DOHH2 (cell line): ENCODE data around the gene OCLN.

Source experiments
- H3F3A ChIP-seq: fragments of 200-600 bp; sonication (generic), shearing (Covaris generic); 2 replicates; pipeline ENCODE4 v1.6.0; 2016; ENCODE audit warnings: antibody characterized with exemption, mild to moderate bottlenecking; ENCODE audit not compliant: control insufficient read depth, insufficient read depth
- H3K27ac ChIP-seq: fragments of 200-600 bp; sonication (generic); 2 replicates; pipeline ENCODE4 v1.5.1; 2014; ENCODE audit warnings: low read depth, mild to moderate bottlenecking, low read length, moderate library complexity
- H3K27me3 ChIP-seq: fragments of 200-600 bp; sonication (generic); 2 replicates; pipeline ENCODE4 v1.6.1; 2014; ENCODE audit warnings: mild to moderate bottlenecking, low read length, mixed read lengths; ENCODE audit not compliant: control insufficient read depth
- H3K36me3 ChIP-seq: fragments of 200-600 bp; sonication (generic); 2 replicates; pipeline ENCODE4 v1.6.1; 2014; ENCODE audit warnings: mild to moderate bottlenecking, low read length, moderate library complexity, mixed read lengths; ENCODE audit not compliant: control insufficient read depth
- H3K4me1 ChIP-seq: fragments of 200-600 bp; sonication (generic); 2 replicates; pipeline ENCODE4 v1.6.1; 2014; ENCODE audit warnings: mild to moderate bottlenecking, low read length, mixed read lengths; ENCODE audit not compliant: control insufficient read depth
- H3K4me2 ChIP-seq: fragments of 200-600 bp; sonication (generic); 2 replicates; pipeline ENCODE4 v1.6.0; 2014; ENCODE audit warnings: mild to moderate bottlenecking, low read length, moderate library complexity
- H3K4me3 ChIP-seq: fragments of 200-600 bp; sonication (generic); 2 replicates; pipeline ENCODE4 v1.5.1; 2014; ENCODE audit warnings: mild to moderate bottlenecking, low read length, mixed read lengths
- H3K79me2 ChIP-seq: fragments of 200-600 bp; sonication (generic); 2 replicates; pipeline ENCODE4 v1.6.1; 2014; ENCODE audit warnings: mild to moderate bottlenecking, low read length, mixed read lengths; ENCODE audit not compliant: control insufficient read depth
- H3K9me2 ChIP-seq: fragments of 200-600 bp; sonication (generic); replicated peaks from 2 replicates; pipeline ENCODE4 v1.6.1; 2014; ENCODE audit warnings: mild to moderate bottlenecking, low read length, mixed read lengths; ENCODE audit not compliant: control insufficient read depth
- H3K9me3 ChIP-seq: fragments of 200-600 bp; sonication (generic); 2 replicates; pipeline ENCODE4 v1.6.1; 2014; ENCODE audit warnings: antibody characterized with exemption, low read length, mixed read lengths; ENCODE audit not compliant: control insufficient read depth, insufficient read depth
- H4K20me1 ChIP-seq: fragments of 200-600 bp; sonication (generic); 2 replicates; pipeline ENCODE4 v1.6.0; 2014; ENCODE audit warnings: low read depth, mild to moderate bottlenecking, antibody characterized with exemption, low read length, moderate library complexity; ENCODE audit not compliant: control insufficient read depth, insufficient read depth
- EZH2phosphoT487 ChIP-seq: fragments of 200-600 bp; sonication (generic); IDR thresholded peaks from 2 replicates; pipeline ENCODE4 v1.6.1; 2017; ENCODE audit warnings: borderline replicate concordance, mild to moderate bottlenecking, antibody characterized with exemption, low read length, moderate library complexity, mixed read lengths
- TF ChIP-seq, protein P1 (sequence below): fragments of 200-600 bp; sonication (generic); IDR thresholded peaks from one replicate; pipeline ENCODE4 v1.5.1; 2014; ENCODE audit warnings: antibody characterized with exemption, mild to moderate bottlenecking, low read depth, low read length; ENCODE audit not compliant: poor library complexity, severe bottlenecking

Gene OCLN

DNA sequence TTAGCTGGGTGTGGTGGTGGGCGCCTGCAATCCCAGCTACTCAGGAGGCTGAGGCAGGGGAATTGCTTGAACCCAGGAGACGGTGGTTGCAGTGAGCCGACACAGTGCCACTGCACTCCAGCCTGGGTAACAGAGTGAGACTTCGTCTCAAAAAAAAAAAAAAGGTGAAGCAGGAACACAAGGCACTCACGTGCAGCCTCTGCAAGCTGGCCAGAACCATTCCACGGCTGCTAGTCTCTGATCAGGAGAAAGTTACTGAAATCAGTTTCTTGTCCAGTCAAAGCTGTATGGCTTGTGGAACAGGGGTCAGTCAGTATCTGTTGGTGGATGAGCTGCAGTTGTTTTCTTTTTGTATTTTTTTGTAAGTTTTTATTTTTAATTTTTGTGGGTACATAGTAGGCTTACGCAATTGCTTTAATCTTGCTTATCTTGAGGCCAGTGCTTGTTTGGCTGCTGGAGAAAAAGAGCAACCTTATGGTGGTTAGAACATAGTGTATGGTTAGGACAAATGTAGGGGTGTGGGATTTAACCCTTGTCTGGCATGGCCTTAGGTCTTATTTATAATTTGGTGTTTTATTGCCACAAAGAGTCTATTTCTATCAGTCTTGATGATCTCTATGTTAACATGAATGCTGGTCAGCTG, 34.7 kb downstream of the OCLN start:
- Histone ChIP-seq H3K79me2 (no peaks in the 10 kb centered on the region), H3K9me3 (no peaks in the 10 kb centered on the region), H4K20me1 (no peaks in the 10 kb centered on the region), H3K4me1 (no peaks in the 10 kb centered on the region), H3K4me2 (no peak overlapping the region), H3K9me2 (no peaks in the 10 kb centered on the region), H3K4me3 (no peak overlapping the region), H3K36me3 (no peaks in the 10 kb centered on the region), H3K27ac (no peak overlapping the region), H3K27me3 (no peaks in the 10 kb centered on the region), H3F3A (no peaks in the 10 kb centered on the region)
- TF ChIP-seq, protein P1, sequence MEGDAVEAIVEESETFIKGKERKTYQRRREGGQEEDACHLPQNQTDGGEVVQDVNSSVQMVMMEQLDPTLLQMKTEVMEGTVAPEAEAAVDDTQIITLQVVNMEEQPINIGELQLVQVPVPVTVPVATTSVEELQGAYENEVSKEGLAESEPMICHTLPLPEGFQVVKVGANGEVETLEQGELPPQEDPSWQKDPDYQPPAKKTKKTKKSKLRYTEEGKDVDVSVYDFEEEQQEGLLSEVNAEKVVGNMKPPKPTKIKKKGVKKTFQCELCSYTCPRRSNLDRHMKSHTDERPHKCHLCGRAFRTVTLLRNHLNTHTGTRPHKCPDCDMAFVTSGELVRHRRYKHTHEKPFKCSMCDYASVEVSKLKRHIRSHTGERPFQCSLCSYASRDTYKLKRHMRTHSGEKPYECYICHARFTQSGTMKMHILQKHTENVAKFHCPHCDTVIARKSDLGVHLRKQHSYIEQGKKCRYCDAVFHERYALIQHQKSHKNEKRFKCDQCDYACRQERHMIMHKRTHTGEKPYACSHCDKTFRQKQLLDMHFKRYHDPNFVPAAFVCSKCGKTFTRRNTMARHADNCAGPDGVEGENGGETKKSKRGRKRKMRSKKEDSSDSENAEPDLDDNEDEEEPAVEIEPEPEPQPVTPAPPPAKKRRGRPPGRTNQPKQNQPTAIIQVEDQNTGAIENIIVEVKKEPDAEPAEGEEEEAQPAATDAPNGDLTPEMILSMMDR = no peak
- TF ChIP-seq EZH2phosphoT487 = no peak

DNA sequence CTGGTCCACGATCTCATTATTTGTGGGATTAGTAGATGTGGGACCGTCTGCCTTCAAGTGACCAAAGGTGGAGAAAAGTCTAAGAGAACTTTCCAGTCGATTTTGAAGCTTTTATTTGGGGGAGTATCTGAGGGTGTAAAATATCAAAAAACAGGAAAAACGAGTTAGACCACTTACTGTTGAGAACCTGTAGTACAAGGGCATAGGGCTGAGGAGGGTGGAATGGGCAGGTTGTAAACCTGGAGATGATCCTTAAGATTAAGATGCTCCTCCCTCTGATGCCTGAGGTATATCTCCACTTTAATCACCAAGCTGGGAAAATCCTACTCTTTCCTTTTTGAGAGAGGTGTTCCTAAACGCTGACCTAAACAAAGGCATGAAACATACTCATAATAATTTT, 35.4 kb downstream of the OCLN start:
- H3K79me2 ChIP-seq = no peaks in the 10 kb centered on the region
- TF ChIP-seq, protein P1 = no peak
- no peak for TF ChIP-seq EZH2phosphoT487
- no peaks in the 10 kb centered on the region for H4K20me1 ChIP-seq
- H3K9me3 ChIP-seq = no peaks in the 10 kb centered on the region
- H3K4me2 ChIP-seq = no peak overlapping the region
- no peak overlapping the region for H3K4me3 ChIP-seq
- H3F3A ChIP-seq = no peaks in the 10 kb centered on the region
- no peak overlapping the region for H3K27ac ChIP-seq
- no peaks in the 10 kb centered on the region for H3K36me3 ChIP-seq
- no peaks in the 10 kb centered on the region for H3K9me2 ChIP-seq
- H3K4me1 ChIP-seq = no peaks in the 10 kb centered on the region
- H3K27me3 ChIP-seq = no peaks in the 10 kb centered on the region

DNA sequence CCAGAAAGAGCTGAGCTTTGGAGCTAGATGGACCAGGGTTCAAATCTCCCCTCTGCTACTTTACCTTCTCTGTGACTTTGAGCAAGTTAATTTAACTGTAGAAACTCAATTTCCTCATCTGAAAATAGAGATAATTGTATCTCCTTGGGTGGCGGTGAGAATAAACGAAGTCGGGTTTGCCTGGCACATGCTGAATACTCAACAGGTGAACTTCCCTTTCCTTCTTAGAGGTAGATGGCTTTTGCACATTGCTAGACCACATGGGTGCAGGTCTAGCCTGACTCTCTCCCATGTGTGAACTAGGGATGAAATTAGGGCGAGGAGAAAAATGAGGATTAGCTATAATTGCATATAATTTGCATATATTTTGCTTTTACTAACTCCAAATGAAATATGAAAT, 36.0 kb downstream of the OCLN start:
- no peaks in the 10 kb centered on the region for H3K79me2 ChIP-seq
- no peaks in the 10 kb centered on the region for H3K9me2 ChIP-seq
- no peaks in the 10 kb centered on the region for H3F3A ChIP-seq
- H4K20me1 ChIP-seq = no peaks in the 10 kb centered on the region
- no peaks in the 10 kb centered on the region for H3K27me3 ChIP-seq
- H3K36me3 ChIP-seq = no peaks in the 10 kb centered on the region
- no peak overlapping the region for H3K4me3 ChIP-seq
- H3K9me3 ChIP-seq = no peaks in the 10 kb centered on the region
- no peaks in the 10 kb centered on the region for H3K4me1 ChIP-seq
- no peak overlapping the region for H3K27ac ChIP-seq
- H3K4me2 ChIP-seq = no peak overlapping the region
- TF ChIP-seq, protein P1 = no peak
- TF ChIP-seq EZH2phosphoT487 = no peak
